Mesenchymal stem cell (in vitro differentiated cells and primary cell): ENCODE results near the gene SEC14L3.

Experiments used
- DNase-seq: peaks from one replicate; pipeline ENCODE4 v3.0.0-alpha.2; 2013
- H2AFZ ChIP-seq: one replicate; pipeline ENCODE4 v1.6.1; 2013; ENCODE audit warnings: low read depth, mild to moderate bottlenecking, control low read depth, inconsistent platforms, low read length, moderate library complexity
- H2AK5ac ChIP-seq: 2 replicates; pipeline ENCODE4 v1.6.1; 2013; ENCODE audit warnings: low read length, moderate library complexity, mild to moderate bottlenecking, inconsistent platforms; ENCODE audit not compliant: severe bottlenecking
- H2BK120ac ChIP-seq: one replicate; pipeline ENCODE4 v1.6.1; 2013; ENCODE audit warnings: low read depth, mild to moderate bottlenecking, inconsistent platforms, low read length, moderate library complexity
- H2BK12ac ChIP-seq, 2 experiments: one replicate each; pipeline ENCODE4 v1.6.1; 2013; ENCODE audit warnings: inconsistent platforms in 2 of 2, low read length in 2 of 2, mild to moderate bottlenecking in 2 of 2, moderate library complexity in 2 of 2, control low read depth in 1 of 2
- H2BK15ac ChIP-seq: one replicate; pipeline ENCODE4 v1.6.1; 2013; ENCODE audit warnings: mild to moderate bottlenecking, low read depth, inconsistent platforms; ENCODE audit not compliant: poor library complexity, severe bottlenecking
- H2BK5ac ChIP-seq: 2 replicates; pipeline ENCODE4 v1.6.1; 2013; ENCODE audit warnings: low read depth, mild to moderate bottlenecking, low read length, control low read depth, inconsistent platforms; ENCODE audit not compliant: poor library complexity, severe bottlenecking
- H3K14ac ChIP-seq, 2 experiments: one replicate each; pipeline ENCODE4 v1.6.1; 2013; ENCODE audit warnings: inconsistent platforms in 2 of 2, low read length in 2 of 2, control low read depth in 1 of 2, mild to moderate bottlenecking in 1 of 2, moderate library complexity in 1 of 2
- H3K18ac ChIP-seq, 2 experiments: one replicate each; pipeline ENCODE4 v1.6.1; 2013; ENCODE audit warnings: inconsistent platforms in 2 of 2, low read length in 2 of 2, control low read depth in 1 of 2, low read depth in 1 of 2, mild to moderate bottlenecking in 1 of 2
- H3K23ac ChIP-seq, 2 experiments: one replicate each; pipeline ENCODE4 v1.6.1; 2013; ENCODE audit warnings: inconsistent platforms in 2 of 2, low read length in 2 of 2, mild to moderate bottlenecking in 2 of 2, moderate library complexity in 2 of 2, control low read depth in 1 of 2
- H3K27ac ChIP-seq: 2 replicates; pipeline ENCODE4 v1.5.1; 2013; ENCODE audit warnings: mild to moderate bottlenecking, moderate library complexity, low read length, control low read depth, inconsistent platforms; ENCODE audit not compliant: poor library complexity, severe bottlenecking
- H3K27me3 ChIP-seq, 2 experiments: 2 replicates each; pipeline versions ENCODE4 v1.6.1 to v1.7.0; 2013; ENCODE audit warnings: low read length in 2 of 2, mild to moderate bottlenecking in 2 of 2, moderate library complexity in 2 of 2, control low read depth in 1 of 2, inconsistent platforms in 1 of 2; ENCODE audit not compliant: control insufficient read depth in 1 of 2, insufficient read depth in 1 of 2
- H3K36me3 ChIP-seq, 2 experiments: 2 replicates each; pipeline versions ENCODE4 v1.6.1 to v1.7.0; 2013; ENCODE audit warnings: low read length in 2 of 2, control low read depth in 1 of 2, inconsistent platforms in 1 of 2, low read depth in 1 of 2, mild to moderate bottlenecking in 1 of 2; ENCODE audit not compliant: insufficient read depth in 2 of 2, control insufficient read depth in 1 of 2
- H3K4ac ChIP-seq, 2 experiments: one replicate each; pipeline ENCODE4 v1.6.1; 2013; ENCODE audit warnings: inconsistent platforms in 2 of 2, low read length in 2 of 2, mild to moderate bottlenecking in 2 of 2, moderate library complexity in 2 of 2, control low read depth in 1 of 2, low read depth in 1 of 2
- H3K4me1 ChIP-seq: 2 replicates; pipeline ENCODE4 v1.6.1; 2013; ENCODE audit warnings: low read depth, low read length, control low read depth; ENCODE audit not compliant: control insufficient read depth, insufficient read depth
- H3K4me2 ChIP-seq: 2 replicates; pipeline ENCODE4 v1.6.1; 2013; ENCODE audit warnings: low read length, mild to moderate bottlenecking, inconsistent platforms; ENCODE audit not compliant: poor library complexity, severe bottlenecking
- H3K4me3 ChIP-seq, 2 experiments: 2 replicates each; pipeline versions ENCODE4 v1.5.1 to v1.7.0; 2013; ENCODE audit warnings: low read length in 2 of 2, mild to moderate bottlenecking in 2 of 2, control low read depth in 1 of 2, low read depth in 1 of 2; ENCODE audit not compliant: insufficient read depth in 1 of 2
- H3K79me1 ChIP-seq: replicated peaks from 2 replicates; pipeline ENCODE4 v1.6.1; 2013; ENCODE audit warnings: mild to moderate bottlenecking, control low read depth, low read length, inconsistent platforms; ENCODE audit not compliant: poor library complexity, severe bottlenecking
- H3K9ac ChIP-seq: 2 replicates; pipeline ENCODE4 v1.7.0; 2013; ENCODE audit warnings: mild to moderate bottlenecking, low read length, moderate library complexity
- H3K9me3 ChIP-seq: 2 replicates; pipeline ENCODE4 v1.7.0; 2013; ENCODE audit warnings: mild to moderate bottlenecking, low read length; ENCODE audit not compliant: control insufficient read depth
- H4K8ac ChIP-seq: one replicate; pipeline ENCODE4 v1.6.1; 2013; ENCODE audit warnings: inconsistent platforms, mild to moderate bottlenecking, low read length, moderate library complexity
- H4K91ac ChIP-seq: one replicate; pipeline ENCODE4 v1.6.1; 2013; ENCODE audit warnings: mild to moderate bottlenecking, low read length, inconsistent platforms
- WGBS: methylation state at CpG from one replicate; pipeline ENCODE4 v1.1.7; 2013; ENCODE audit warnings: mixed read lengths; 5-methylcytosine and 5-hydroxymethylcytosine counted together

SEC14L3 gene

GRCh38 chr22:30435674-30436126 is 36.1 kb downstream of the SEC14L3 start:
- H3K4me3 ChIP-seq = no peak overlapping the region
- H2BK12ac ChIP-seq = peak overlapping the region in 1 of 2 experiments; percentile 63
- peaks cover 6% of the 10 kb centered on the region for H3K4me1 ChIP-seq
- H3K14ac ChIP-seq = no peak overlapping the region
- no peak for DNase-seq
- H2BK5ac ChIP-seq = no peak overlapping the region
- no peak overlapping the region for H3K23ac ChIP-seq
- 82% methylated on average over 6 of the region's 6 CpGs for WGBS
- peak overlapping the region; percentile 11 to 31 for H3K18ac ChIP-seq
- H3K79me1 ChIP-seq = no peaks in the 10 kb centered on the region
- H2AFZ ChIP-seq = peak overlapping the region; percentile 80
- H2AK5ac ChIP-seq = no peak overlapping the region
- peak overlapping the region; percentile 52 for H4K91ac ChIP-seq
- H3K36me3 ChIP-seq = no peaks in the 10 kb centered on the region
- H3K4me2 ChIP-seq = no peak overlapping the region
- H3K4ac ChIP-seq = no peak overlapping the region
- H3K9me3 ChIP-seq = no peaks in the 10 kb centered on the region
- peak overlapping the region; percentile 83 for H4K8ac ChIP-seq
- H2BK15ac ChIP-seq = no peak overlapping the region
- H3K27ac ChIP-seq = no peak overlapping the region
- H2BK120ac ChIP-seq = no peak overlapping the region
- H3K9ac ChIP-seq = no peak overlapping the region
- H3K27me3 ChIP-seq = peaks cover 6 to 8% of the 10 kb centered on the region in 2 experiments

GRCh38 chr22:30434843-30435242 is 37.0 kb downstream of the SEC14L3 start:
- Histone ChIP-seq H3K4me2 (no peak overlapping the region), H3K18ac (peak overlapping the region in 1 of 2 experiments; percentile 11), H3K23ac (no peak overlapping the region), H3K14ac (no peak overlapping the region), H2BK120ac (peak overlapping the region; percentile 8), H3K27ac (no peak overlapping the region), H2BK5ac (no peak overlapping the region), H4K8ac (peak overlapping the region; percentile 83), H3K9me3 (no peaks in the 10 kb centered on the region), H2AK5ac (no peak overlapping the region), H3K4ac (no peak overlapping the region), H2AFZ (no peak overlapping the region), H3K27me3 (peaks cover 2 to 3% of the 10 kb centered on the region in 2 experiments), H3K9ac (no peak overlapping the region), H3K36me3 (no peaks in the 10 kb centered on the region), H4K91ac (no peak overlapping the region), H3K79me1 (no peaks in the 10 kb centered on the region), H3K4me3 (no peak overlapping the region), H2BK15ac (no peak overlapping the region), H2BK12ac (no peak overlapping the region), H3K4me1 (peaks cover 6% of the 10 kb centered on the region)
- no peak for DNase-seq
- 54% methylated on average over 1 of the region's 1 CpG for WGBS

GRCh38 chr22:30433773-30434172 is 38.0 kb downstream of the SEC14L3 start:
- no peak for DNase-seq
- Histone ChIP-seq H2AFZ (no peak overlapping the region), H3K4ac (no peak overlapping the region), H3K18ac (no peak overlapping the region), H4K8ac (no peak overlapping the region), H3K36me3 (peaks cover 0 to 9% of the 10 kb centered on the region in 2 experiments), H3K4me3 (no peak overlapping the region), H2BK12ac (no peak overlapping the region), H3K79me1 (no peaks in the 10 kb centered on the region), H3K9ac (no peak overlapping the region), H2BK15ac (no peak overlapping the region), H3K14ac (no peak overlapping the region), H3K4me2 (no peak overlapping the region), H3K9me3 (no peaks in the 10 kb centered on the region), H2BK5ac (no peak overlapping the region), H4K91ac (no peak overlapping the region), H2BK120ac (no peak overlapping the region), H3K23ac (no peak overlapping the region), H3K4me1 (peaks cover 6% of the 10 kb centered on the region), H2AK5ac (no peak overlapping the region), H3K27ac (no peak overlapping the region), H3K27me3 (no peaks in the 10 kb centered on the region)
- WGBS = 89% methylated on average over 1 of the region's 1 CpG

GRCh38 chr22:30433227-30433626 is 38.6 kb downstream of the SEC14L3 start:
- Histone ChIP-seq H3K18ac (no peak overlapping the region), H3K4ac (no peak overlapping the region), H3K27me3 (no peaks in the 10 kb centered on the region), H2BK15ac (no peak overlapping the region), H3K9me3 (no peaks in the 10 kb centered on the region), H2BK12ac (no peak overlapping the region), H3K4me3 (no peak overlapping the region), H3K4me2 (no peak overlapping the region), H2BK5ac (no peak overlapping the region), H3K23ac (no peak overlapping the region), H2AK5ac (no peak overlapping the region), H3K36me3 (peaks cover 0 to 15% of the 10 kb centered on the region in 2 experiments), H2AFZ (no peak overlapping the region), H4K91ac (no peak overlapping the region), H2BK120ac (no peak overlapping the region), H3K27ac (no peak overlapping the region), H3K14ac (no peak overlapping the region), H3K4me1 (peaks cover 6% of the 10 kb centered on the region), H4K8ac (no peak overlapping the region), H3K9ac (no peak overlapping the region), H3K79me1 (no peaks in the 10 kb centered on the region)
- WGBS = 91% methylated on average over 3 of the region's 3 CpGs
- DNase-seq = no peak
